Lower lobe of right lung (tissue), 2 donors: Measurements from ENCODE around the gene SLC7A1. TPM values are rescaled to one million over a fixed set of nuclear protein-coding genes. Genes with fewer than 3 reads are reported as not detected.

Experiments
- ATAC-seq, 2 donors: fragments of 200-7000 bp; cut with Tn5 transposase; one replicate each; pipeline ENCODE4 v1.9.1; 2020 to 2022; ENCODE audit warnings: mild to moderate bottlenecking in 2 of 2, moderate library complexity in 2 of 2
- DNase-seq: peaks from one replicate; pipeline ENCODE4 v3.0.0-alpha.2; 2020
- H3K27ac ChIP-seq: fragments of 200-600 bp; one replicate; pipeline ENCODE4 v1.8.0; 2022
- H3K27me3 ChIP-seq: fragments of 200-600 bp; one replicate; pipeline ENCODE4 v1.8.0; 2022; ENCODE audit warnings: low read depth
- H3K36me3 ChIP-seq: fragments of 200-600 bp; one replicate; pipeline ENCODE4 v1.8.0; 2022; ENCODE audit warnings: mild to moderate bottlenecking
- H3K4me1 ChIP-seq: fragments of 200-600 bp; one replicate; pipeline ENCODE4 v1.8.0; 2022
- H3K4me3 ChIP-seq: fragments of 200-600 bp; one replicate; pipeline ENCODE4 v1.8.0; 2022; ENCODE audit warnings: mild to moderate bottlenecking
- H3K9me3 ChIP-seq: fragments of 200-600 bp; one replicate; pipeline ENCODE4 v1.8.0; 2022
- CTCF ChIP-seq: fragments of 200-600 bp; IDR thresholded peaks from one replicate; pipeline ENCODE4 v1.8.0; 2022; ENCODE audit warnings: antibody characterized with exemption, mild to moderate bottlenecking
- intact Hi-C: fragments of 100-400 bp; cut with DNase I; formaldehyde crosslinking; loops from one replicate; pipeline ENCODE4 v1.11.0; 2022
- total RNA-seq: library from RNA; stranded (reverse); fragmentation: NEBNext Ultra II Directional; extraction: Animal tissue kit (Norgen Biotek cat#: 25700); gene quantifications from one replicate; pipeline ENCODE4 v1.2.1, GENCODE V29; 2021
- donor health status: DM: no; HTN: yes; CAD: no; lungs with severe emphysema.

SLC7A1 gene
- total RNA-seq, 1 donor from 2014 or later = 19.2 TPM

DNA sequence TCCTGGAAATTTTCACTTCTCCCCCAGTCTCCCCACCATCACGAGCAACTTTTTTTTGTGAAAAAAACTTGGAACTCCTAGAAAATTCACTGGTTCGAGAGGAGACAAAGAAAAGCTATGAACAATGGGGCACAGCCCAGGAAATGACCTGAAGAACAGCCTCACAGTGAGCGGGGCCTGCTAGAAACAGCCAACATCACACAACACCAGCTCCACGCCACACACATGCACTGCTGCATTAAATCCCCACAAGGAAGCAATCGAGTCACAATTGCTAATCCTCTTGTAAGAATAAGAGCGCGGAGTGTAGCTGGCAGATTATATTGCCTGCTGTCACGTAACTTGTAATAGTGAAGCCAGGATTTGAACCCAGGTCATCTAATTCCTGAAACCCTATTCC lies 48.8 kb downstream of the SLC7A1 start:
- ATAC-seq = no peak
- H3K27ac ChIP-seq = no peak overlapping the region
- DNase-seq = no peak
- no peaks in the 10 kb centered on the region for H3K27me3 ChIP-seq
- H3K9me3 ChIP-seq = no peaks in the 10 kb centered on the region
- no peak for TF ChIP-seq CTCF
- no peaks in the 10 kb centered on the region for H3K36me3 ChIP-seq
- intact Hi-C loops = no loop called here
- no peaks in the 10 kb centered on the region for H3K4me1 ChIP-seq
- no peak overlapping the region for H3K4me3 ChIP-seq

DNA sequence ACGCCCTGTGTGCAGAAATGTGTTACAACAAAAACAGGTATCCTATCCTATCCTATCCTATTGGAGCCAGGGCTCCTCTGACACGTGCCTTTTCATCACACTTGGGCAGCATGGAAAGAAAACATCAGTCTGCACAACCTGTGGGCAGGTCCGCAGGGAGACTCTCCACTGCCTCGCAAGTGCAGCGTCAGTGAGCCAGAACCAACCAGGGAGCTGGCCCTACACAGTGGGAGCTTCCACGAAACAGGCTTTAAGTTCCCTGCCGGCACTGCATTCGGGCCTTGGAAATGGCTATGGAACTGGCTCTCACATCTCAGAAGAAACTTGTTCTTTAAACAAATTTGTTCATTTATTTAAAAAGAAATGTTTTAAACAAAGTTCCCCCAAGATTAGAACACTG lies 49.5 kb downstream of the SLC7A1 start:
- H3K9me3 ChIP-seq = no peaks in the 10 kb centered on the region
- H3K27ac ChIP-seq = no peak overlapping the region
- DNase-seq (no peak), ATAC-seq (no peak)
- no peaks in the 10 kb centered on the region for H3K36me3 ChIP-seq
- H3K4me1 ChIP-seq = no peaks in the 10 kb centered on the region
- intact Hi-C loops = no loop called here
- TF ChIP-seq CTCF = no peak
- H3K4me3 ChIP-seq = no peak overlapping the region
- no peaks in the 10 kb centered on the region for H3K27me3 ChIP-seq

- Histone ChIP-seq H3K9me3 (no peaks in the 10 kb centered on the region), H3K27me3 (no peaks in the 10 kb centered on the region), H3K36me3 (no peaks in the 10 kb centered on the region), H3K4me3 (no peak overlapping the region), H3K27ac (no peak overlapping the region), H3K4me1 (no peaks in the 10 kb centered on the region)
- no peak for TF ChIP-seq CTCF
- DNase-seq (no peak), ATAC-seq (no peak)
- intact Hi-C loops = no loop called here
Measured at GRCh38 chr13:29543230-29544215, 52.0 kb downstream of the SLC7A1 start.

- Histone ChIP-seq H3K4me3 (no peak overlapping the region), H3K4me1 (no peaks in the 10 kb centered on the region), H3K9me3 (no peaks in the 10 kb centered on the region), H3K27me3 (no peaks in the 10 kb centered on the region), H3K27ac (no peak overlapping the region), H3K36me3 (no peaks in the 10 kb centered on the region)
- ATAC-seq = no peak
- intact Hi-C loops = no loop called here
- DNase-seq = no peak
- no peak for TF ChIP-seq CTCF
Measured at GRCh38 chr13:29542381-29542780, 53.1 kb downstream of the SLC7A1 start.

DNA sequence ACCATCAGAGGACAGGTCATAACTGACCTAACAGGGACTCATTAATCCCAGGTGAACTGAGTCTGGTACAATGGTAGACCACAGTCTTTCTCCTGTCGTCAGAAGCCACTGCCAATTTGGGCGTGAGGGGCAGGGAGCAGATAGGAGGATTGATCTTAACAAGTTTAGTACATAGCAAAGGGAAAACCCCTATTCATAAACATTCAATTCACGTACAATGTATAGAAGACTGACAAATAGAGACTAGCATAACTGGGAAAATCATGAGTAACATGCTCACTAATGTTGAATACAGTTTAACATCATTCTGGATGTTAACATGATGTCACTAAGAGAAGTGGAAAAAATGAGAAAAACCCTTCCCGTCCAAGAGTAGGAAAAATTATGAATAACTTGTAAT lies 54.1 kb downstream of the SLC7A1 start:
- TF ChIP-seq CTCF = no peak
- Histone ChIP-seq H3K27me3 (no peaks in the 10 kb centered on the region), H3K9me3 (no peaks in the 10 kb centered on the region), H3K27ac (no peak overlapping the region), H3K36me3 (no peaks in the 10 kb centered on the region), H3K4me1 (no peaks in the 10 kb centered on the region), H3K4me3 (no peak overlapping the region)
- ATAC-seq (no peak), DNase-seq (no peak)
- intact Hi-C loops = no loop called here
